ENCODE data around the gene ARPC4.

ARPC4 gene

DNA sequence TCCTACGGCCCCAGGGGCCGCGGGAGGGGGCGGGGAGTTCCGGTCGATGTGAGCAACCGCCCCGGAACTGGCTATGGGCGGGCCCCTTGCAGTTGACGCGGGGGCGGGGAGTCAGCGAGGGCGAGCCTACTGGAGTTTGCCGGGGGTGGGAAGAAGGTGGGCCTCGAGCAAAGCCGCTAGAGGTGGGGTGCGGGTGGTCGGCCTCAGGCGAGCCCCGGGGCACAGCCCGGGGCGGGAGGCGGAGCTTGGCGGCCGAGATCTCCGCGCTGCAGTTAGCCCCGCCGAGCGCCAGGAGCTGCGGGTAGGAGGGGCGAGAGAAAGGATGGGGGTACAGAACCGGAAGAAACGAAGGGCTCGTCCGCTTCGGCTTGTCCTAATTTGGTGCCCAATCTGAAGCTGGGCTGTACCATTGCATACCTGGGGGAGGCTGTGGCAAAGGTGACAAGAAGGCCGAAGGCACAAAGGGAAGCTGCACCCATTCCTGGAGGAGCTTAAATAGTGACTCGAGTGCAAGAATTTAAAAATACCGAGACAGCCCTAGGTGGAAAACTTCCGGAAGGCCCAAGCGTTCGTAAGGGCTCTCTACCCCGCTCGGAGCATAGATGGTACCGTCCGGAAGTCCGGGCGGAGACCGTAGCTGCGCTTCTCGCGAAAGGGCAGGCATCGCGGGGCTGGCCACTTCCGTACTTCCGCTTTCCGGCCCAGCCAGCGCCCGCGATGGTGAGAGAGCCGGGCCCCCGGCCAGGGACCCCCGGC lies at the start of gene ARPC4, which contains the start of gene TADA3:
Gene ARPC4, plus strand, starts transcription at position 678 of the 756 bp plus-strand sequence. Its CDS starts 40 bp downstream, at position 718.
Gene TADA3, minus strand, starts transcription at position 69 of the 756 bp plus-strand sequence. CDS start 1,007 bp downstream, outside the sequence.
- DNase-seq, result peak; percentile 99

DNA sequence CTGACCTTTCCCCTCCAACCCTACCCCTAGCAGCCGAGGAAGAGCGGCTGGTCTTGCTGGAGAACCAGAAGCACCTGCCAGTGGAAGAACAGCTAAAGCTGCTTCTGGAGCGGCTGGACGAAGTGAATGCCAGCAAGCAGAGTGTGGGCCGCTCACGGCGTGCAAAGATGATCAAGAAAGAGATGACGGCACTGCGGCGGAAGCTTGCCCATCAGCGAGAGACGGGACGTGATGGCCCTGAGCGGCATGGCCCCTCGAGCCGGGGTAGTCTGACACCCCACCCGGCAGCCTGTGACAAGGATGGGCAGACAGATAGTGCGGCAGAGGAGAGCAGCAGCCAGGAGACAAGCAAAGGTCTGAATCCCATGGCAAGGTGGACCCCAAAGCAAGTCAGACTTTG lies 49.3 kb upstream of the ARPC4 start:
- DNase-seq, result no peak

DNA sequence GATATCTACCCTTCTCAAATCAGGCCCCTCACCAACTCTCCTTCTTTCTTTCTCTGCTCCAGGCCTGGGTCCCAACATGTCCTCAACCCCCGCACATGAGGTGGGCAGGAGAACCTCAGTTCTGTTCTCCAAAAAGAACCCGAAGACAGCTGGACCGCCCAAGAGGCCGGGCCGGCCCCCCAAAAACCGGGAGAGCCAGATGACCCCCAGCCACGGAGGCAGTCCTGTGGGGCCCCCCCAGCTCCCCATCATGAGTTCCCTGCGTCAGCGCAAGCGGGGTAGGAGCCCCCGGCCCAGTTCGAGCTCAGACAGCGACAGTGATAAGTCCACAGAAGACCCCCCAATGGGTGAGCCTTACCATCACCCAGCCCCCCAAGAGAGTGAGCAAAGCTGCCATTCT lies 48.7 kb upstream of the ARPC4 start:
- DNase-seq, result no peak

DNA sequence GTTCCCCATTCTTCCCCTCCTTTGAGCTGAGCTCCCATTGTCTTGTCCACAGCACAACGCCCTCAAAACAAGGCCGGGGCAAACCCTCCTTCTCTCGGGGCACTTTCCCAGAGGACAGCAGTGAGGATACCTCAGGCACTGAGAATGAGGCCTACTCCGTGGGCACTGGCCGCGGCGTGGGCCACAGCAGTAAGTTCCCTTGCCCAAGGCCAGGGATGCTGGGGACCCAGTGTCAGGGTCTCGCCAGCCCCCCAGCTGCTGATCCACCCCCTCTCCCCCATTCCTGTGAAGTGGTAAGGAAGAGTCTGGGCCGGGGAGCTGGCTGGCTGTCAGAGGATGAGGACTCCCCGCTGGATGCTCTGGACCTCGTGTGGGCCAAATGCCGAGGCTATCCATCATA lies 47.4 kb upstream of the ARPC4 start:
- no peak for DNase-seq

DNA sequence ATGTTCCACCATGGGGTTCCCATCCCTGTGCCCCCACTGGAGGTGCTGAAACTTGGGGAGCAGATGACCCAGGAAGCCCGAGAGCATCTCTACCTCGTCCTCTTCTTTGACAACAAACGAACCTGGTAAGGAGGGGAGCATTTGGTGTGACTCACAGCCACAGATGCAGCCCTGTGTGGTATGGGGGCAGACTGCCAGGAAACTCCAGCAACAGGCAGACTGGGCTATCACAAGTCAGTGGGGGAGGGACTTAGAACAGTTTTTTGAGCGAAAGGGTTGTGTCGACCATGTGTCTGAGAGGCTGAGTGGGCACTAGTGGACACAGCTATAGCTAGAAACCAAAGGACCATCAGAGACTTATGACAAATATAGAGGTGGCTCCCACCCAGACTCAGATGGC lies 46.6 kb upstream of the ARPC4 start:
- no peak for DNase-seq

DNA sequence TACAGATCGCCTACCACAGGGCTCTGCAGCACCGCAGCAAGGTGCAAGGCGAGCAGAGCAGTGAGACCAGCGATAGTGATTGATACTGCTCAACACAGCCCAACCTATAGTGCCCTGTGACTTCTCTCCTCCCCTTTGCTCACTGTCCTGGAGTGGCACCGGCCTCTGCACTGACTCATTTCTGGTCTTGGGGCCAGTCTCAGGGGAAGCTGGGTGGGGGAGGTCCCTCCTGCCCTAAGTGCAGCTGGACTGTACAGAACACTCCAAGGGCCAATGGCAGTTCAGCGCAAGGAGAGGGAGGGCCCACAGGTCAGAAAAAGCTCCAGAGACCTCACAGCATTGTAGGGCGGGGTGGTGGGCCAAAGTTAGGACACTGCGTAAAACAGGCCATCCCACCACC lies 45.6 kb upstream of the ARPC4 start:
- DNase-seq, result no peak

DNA sequence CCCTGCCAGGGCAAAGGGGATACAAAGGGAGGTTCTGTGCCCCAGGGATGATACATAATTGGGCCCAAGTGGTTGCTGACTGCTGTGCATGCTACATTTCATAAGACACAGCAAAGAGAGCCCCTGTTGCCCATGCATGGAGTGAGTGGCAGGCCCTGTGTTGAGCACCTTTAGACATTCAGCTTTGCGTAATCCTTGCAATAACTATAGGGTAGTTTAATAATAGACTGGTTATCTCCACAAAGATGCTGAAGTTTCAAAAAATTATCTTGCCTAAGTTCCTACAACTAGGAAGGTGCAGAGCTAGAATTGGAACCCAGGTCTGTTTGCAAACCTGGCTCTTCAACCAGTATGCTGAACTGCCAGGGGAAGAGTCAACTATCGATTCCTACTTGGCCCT lies 44.9 kb upstream of the ARPC4 start:
- DNase-seq, result no peak

DNA sequence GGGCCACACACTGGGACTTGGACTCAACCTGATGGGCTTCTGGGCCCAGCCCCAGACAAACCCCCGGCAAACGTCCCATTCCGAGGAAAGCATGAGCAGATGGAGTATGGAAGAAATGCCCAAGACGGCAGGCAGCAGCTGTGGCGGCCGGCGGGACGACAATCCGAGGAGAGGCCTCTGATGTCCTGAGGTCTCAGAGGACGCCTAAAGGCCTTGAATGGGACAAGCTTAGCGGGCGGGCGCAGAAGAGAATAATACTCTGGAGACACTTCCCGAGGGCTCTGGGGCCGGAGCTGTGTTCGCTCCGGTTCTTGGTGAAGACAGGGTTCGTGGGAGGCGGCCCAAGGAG lies 43.6 kb upstream of the ARPC4 start:
- no peak for DNase-seq

DNA sequence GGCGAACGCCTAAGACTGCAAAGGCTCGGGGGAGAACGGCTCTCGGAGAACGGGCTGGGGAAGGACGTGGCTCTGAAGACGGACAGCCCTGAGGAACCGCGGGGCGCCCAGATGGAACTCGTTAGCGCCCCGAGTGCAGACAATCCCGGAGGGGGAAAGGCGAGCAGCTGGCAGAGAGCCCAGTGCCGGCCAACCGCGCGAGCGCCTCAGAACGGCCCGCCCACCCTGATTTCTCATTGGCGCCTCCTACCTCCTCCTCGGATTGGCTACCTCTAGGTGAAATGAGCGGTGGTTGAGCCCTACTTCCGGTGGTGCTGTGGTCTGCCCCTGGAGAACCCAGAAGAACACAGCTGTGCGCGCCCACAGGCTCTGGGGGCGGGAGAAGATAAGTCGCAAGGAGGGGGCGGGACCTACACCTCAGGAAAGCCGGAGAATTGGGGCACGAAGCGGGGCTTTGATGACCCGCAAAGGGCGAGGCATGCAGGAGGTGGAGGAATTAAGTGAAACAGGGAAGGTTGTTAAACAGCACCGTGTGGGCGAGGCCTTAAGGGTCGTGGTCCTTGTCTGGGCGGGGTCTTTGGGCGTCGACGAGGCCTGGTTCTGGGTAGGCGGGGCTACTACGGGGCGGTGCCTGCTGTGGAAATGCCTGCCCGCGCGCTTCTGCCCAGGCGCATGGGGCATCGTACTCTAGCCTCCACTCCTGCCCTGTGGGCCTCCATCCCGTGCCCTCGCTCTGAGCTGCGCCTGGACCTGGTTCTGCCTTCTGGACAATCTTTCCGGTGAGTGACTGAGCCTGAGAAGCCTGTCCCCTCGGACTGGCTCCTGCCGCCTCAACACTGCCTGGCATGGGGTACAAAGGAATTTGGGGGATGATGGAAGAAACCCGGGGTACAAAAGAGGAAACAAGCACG lies 43.0 kb upstream of the ARPC4 start, which contains the start of gene OGG1:
Gene OGG1, plus strand, starts transcription at position 308 of the 911 bp plus-strand sequence. Its CDS starts 335 bp downstream, at position 643.
- DNase-seq, result peak; percentile 100

DNA sequence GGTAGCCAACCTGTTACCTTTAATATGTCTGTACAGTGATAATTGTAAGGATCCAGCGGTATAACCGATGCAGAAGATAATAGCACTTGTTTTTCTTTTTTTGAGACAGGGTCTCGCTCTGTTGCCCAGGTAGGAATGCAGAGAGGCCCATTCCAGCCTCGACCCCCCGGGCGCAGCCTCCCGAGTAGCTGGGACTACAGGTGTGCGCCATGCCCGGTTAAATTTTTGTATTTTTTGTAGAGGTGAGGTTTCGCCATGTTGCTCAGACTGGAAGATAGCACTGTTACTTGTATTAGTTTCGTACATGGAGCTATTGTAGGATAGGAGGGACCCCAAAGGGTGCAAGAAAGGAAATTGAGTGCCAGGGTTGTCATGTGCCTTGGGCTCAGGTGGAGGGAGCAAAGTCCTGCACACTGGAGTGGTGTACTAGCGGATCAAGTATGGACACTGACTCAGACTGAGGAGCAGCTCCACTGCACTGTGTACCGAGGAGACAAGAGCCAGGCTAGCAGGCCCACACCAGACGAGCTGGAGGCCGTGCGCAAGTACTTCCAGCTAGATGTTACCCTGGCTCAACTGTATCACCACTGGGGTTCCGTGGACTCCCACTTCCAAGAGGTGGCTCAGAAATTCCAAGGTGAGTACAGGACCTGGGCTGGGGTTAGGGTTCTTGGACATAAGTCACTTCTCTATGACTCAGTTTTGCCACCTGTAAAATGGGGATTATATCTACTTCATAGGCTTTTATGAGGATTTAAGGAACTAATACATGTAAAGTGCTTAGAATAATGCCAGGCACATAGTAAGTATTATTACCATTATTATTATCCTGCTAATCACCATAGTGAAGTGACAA lies 42.1 kb upstream of the ARPC4 start:
- DNase-seq, result peak; percentile 41

DNA sequence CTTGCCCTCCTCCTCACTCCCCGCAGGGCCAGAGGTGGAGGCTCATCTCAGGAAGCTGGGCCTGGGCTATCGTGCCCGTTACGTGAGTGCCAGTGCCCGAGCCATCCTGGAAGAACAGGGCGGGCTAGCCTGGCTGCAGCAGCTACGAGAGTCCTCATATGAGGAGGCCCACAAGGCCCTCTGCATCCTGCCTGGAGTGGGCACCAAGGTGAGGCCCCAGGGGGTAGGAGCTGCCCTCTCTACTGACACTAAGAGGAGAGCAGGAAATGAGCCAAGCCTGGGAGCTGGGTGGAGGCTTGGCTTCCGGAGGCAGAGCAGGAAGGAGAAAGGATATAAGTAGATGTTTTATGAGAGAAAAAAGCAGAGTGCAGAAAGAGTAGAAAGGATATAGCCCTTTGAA lies 38.2 kb upstream of the ARPC4 start:
- no peak for DNase-seq

DNA sequence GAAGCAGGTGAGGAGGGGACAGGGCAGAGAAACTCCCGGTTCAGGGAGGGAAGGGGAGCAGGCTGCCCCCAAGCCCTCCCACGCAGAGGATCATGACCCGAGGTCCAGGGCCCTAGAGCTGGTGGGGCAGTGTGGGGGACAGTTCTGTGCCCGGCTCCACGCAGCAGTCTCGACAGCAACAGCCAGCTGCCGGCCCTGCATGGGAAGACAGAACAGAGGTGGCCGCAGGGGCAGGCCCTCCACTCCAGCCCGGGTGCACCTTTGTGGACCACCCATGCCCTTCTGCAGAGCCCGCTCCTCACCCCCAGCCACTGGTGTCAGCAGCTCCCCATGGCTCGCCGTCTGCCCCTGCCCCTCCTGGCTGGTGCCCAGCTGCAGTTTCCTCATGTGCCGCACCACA lies 35.5 kb upstream of the ARPC4 start:
- DNase-seq, result no peak

DNA sequence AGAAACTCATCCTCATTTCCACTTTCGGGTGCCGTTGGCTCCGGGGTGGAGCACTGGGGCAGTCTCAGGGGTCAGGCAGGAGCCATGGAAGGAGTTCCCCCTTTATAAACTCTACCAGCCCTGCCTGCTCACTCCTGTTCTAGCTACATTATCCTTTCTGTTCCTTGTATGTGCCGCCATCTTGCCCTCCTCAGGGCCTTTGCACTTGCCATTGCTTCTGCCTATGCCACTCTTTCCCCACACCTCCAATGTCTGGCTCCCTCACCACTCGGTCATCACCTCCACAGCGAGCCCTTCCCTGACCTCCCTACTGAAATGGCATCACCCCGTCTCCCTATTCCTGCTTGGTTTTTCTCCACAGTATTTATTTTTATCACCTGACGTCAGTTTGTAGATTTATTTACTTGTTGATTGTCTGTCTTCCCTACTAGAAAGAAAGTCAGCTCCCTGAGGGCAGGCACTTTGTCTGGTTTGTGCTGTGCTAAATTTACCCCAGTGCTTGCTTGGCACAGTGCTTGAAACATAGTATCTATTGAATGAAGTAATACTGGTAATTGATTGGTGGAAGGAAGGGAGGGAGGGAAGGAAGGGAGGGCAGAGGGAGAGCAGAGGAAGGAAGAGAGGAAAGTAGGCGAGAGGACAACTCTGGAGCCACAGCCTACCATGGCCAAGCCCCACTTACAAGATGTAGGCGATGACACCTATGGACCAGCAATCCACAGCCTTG lies 31.9 kb upstream of the ARPC4 start:
- DNase-seq, result no peak

DNA sequence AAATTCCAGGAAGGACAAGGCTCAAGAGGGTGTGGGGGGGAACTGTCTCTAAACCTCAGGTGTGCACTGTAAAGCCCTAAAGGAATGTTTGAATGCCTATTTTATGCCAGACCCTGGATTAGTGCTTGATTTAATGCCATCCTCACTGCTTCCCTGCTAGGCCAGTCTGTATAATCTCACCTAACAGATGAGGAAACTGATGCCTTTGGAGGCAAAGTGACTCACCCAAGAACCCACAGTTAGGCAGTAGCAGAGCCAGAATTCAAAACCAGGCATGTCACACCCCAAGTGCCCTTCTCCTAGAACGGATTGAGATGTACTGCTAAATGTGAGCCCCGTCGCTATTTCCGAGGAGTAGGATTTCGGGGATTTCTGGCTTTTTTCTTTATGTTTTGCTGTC lies 31.0 kb upstream of the ARPC4 start:
- DNase-seq, result no peak

DNA sequence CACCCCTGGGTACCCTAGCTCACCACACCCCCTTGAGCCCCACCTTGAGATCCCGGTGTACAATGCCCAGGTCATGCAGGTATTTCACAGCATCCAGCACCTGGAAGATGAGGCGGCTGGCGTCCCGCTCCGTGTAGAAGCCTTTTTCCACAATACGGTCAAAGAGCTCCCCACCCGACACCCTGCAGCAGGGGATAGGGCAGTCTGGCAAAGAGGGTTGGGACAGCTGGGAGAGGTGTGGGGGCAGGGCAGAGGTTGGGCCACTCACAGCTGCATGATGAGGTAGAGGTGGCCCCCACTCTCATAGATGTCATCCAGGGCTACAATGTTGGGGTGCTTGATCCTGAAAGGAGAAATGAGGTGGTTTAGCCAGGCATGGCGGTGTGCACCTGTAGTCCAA lies 30.0 kb upstream of the ARPC4 start:
- no peak for DNase-seq

DNA sequence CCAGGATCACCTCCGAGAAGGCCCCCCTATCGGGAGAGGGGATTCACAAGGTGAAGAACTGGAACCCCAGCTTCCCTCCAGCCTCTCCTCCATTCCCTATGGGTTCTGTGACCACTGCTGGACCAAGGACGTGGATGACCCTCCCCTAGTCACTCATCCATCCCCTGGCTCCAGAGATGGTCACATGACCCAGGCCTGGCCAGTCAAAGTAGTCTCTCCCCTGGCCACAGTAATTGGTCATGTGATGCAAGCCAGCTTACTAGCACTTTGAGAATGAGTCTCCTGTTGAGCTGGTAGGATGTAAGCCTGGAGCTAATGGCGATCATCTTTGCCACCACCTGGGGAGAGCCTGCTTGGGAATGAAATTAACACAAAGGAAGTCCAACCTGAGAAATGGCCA lies 27.0 kb upstream of the ARPC4 start:
- DNase-seq, result peak; percentile 20

DNA sequence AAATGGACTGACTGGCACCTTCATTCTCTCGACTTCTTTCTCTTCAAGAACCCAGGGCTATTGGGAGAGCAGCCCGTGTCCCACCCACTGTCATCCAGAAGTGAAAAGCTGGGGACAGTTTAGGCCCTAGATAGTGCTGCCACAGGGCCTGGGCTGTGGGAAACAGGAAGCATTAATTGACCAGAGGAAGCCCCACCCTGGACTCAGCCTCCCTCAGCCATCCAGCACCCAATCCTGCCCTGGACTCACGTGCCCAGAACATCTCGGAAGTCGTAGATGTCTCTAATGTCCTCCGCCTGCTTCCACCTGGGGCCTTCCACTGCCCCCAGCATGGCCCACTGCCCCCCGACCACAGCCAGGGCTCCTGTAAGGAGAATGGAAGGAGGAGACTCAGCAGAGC lies 25.5 kb upstream of the ARPC4 start:
- DNase-seq, result no peak

DNA sequence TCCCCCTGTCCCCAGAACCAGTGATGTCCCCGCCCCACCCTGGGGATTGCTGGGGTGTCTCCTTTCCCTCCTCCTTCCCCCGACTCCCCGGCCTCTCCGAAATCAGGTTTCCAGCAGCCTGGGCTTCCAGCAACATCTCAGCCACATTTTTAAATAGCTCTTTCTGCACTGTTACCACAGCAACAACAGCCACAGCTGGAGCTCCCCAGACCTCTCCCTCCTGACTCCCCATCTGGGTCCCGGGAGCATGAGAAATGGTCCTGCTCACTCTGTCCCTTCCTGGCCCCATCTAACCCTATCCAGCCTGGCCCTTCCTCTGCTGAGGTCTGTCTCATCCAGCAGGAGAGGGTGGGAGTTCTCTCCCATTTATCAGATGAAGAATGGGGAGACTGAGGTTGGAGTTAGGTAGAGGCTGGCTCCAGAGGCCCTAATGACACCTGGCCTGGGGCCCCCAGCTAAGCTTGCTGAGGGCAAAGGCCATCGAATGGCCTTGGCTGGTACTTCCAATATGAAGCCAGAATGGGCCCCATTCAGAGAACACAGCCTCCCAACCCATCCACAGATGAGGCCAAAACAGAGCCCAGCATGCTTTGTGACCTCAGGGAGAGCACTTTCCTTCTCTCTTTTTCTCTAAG lies 24.6 kb upstream of the ARPC4 start:
- DNase-seq, result no peak

DNA sequence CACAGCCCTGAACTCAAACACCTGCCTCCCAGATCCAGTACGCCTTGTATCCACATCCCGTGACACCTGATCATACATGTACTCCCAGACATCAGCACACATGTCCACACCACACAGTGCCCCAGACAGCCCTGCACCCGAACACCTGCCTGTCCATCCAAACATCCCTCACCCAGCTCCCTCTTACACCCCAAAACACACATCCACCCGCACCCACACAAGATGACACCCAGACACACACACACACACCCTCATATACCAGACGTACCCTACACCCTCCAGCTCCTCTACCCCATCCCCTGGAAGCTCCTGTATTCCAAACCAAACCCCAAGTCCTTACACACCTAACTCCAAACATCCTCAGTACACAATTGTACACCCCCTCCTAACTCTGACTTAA lies 23.9 kb upstream of the ARPC4 start:
- no peak for DNase-seq

DNA sequence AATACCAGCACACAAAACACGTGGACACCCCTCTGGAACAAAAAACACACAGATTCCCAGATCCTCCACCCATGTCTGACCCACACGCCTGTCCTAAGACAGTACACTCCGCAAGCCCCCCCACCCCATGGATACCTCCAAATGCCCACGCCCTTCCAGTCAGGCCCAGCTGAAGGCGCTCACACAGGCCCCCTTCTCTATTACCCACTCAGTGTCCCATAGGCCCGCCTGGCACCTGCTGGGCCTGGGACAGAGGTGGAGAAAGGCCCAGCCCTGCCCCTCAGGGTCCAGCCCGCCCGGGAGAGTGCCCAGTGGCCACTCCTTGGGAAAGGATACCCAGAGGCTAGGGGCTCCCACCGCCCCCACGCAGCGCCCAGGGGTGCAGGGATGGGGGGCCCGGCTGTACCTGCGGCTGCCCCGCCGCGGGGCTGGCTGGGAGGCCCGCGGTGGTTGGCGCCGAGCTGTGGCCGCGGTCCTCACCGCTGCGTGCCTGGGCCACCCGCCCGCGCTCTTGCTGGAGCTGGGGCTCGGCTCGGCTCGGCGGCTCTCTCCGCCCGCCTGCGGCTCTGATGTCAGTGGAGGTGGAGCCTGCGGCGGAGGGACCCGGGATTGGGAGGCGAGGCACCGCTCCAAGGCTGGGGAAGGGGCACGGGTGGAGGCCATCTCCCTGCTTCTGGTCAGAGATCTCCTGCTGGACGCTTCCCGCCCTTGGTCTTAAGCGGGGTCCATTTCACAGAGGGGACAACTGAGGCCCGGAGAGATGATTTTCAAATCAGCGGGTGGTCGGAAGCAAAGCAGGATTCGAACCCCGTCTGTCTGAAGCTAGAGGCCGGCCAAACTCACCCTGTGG lies 23.2 kb upstream of the ARPC4 start, which contains the start of gene CAMK1:
Gene CAMK1, minus strand, starts transcription at position 522 of the 850 bp plus-strand sequence. CDS start 2,198 bp downstream, outside the sequence.
- no peak for DNase-seq

Measured in OCI-M1 (cell line).